ENCODE measurements around the gene ALG12.
"Not testable (repeated sequence)": the region's sequence is repeated elsewhere in the genome, so short reads cannot be mapped to it uniquely, and the experiment has no call there.

The ALG12 gene

GRCh38 chr22:49866134-49866533 lies 52.1 kb downstream of the ALG12 start:
- no peak for DNase-seq (ENCODE audit: low spot score)

DNA sequence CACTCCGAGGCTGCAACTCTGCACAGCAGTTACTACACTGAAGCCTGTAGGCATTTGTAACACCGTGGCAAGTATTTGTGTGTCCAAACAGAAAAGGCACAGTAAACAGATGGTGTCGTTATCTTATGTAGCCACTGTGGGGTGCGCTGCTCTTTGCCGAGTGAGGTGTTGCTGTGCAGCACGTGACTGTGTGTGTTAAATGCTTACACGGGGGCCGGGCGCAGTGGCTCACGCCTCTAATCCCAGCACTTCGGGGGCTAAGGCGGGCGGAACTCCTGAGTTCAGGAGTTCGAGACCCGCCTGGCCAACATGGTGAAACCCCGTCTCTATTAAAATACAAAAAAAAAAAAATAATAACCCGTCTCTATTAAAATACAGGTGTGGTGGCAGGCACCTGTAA lies 53.1 kb downstream of the ALG12 start:
- no peak for DNase-seq (ENCODE audit: low spot score)

DNA sequence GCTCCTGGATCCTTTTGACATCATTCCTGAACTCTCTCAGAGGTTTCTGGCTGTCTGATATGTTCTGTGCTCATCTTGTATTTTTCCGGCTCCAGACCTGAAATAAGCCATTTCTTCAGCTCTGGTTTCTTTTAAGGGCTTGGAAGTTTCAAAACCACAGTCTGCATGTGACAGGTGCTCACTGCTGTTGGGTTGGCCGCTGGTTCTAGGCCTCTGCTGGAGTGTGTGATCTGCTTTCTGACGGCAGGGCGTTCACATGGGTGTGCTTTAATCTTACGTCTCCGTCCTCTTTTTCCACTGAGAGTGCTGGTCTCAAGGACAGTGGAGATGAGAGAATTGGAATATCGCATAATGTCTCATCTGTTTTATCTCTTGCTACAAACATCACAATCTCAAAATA lies 54.3 kb downstream of the ALG12 start:
- no peak for DNase-seq (ENCODE audit: low spot score)

DNA sequence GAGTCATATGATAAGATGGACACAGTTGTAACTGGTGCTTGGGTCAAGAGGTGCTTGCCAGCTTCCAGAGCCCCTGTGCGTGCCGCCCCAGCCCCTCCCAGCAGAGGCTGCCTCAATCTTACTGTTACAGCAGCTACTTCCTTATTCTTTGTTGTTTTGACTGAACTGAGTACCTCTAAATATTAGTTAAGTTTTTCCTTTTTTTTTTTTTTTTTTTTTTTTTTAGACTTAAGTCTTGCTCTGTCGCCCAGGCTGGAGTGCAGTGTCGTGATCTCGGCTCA lies 55.8 kb downstream of the ALG12 start:
- no peak for DNase-seq (ENCODE audit: low spot score)

- no peak for DNase-seq (ENCODE audit: low spot score)
Observed at GRCh38 chr22:49861642-49862495, 56.4 kb downstream of the ALG12 start.

GRCh38 chr22:49858827-49859226 lies 59.4 kb downstream of the ALG12 start:
- DNase-seq (ENCODE audit: low spot score) = no peak

GRCh38 chr22:49856766-49857618 lies 61.2 kb downstream of the ALG12 start:
- DNase-seq (ENCODE audit: low spot score) = no peak

GRCh38 chr22:49856343-49856742 lies 61.9 kb downstream of the ALG12 start:
- DNase-seq (ENCODE audit: low spot score) = no peak

GRCh38 chr22:49855251-49855911 lies 62.9 kb downstream of the ALG12 start:
- no peak for DNase-seq (ENCODE audit: low spot score)

GRCh38 chr22:49853981-49854831 lies 64.0 kb downstream of the ALG12 start:
- DNase-seq (ENCODE audit: low spot score) = no peak

DNA sequence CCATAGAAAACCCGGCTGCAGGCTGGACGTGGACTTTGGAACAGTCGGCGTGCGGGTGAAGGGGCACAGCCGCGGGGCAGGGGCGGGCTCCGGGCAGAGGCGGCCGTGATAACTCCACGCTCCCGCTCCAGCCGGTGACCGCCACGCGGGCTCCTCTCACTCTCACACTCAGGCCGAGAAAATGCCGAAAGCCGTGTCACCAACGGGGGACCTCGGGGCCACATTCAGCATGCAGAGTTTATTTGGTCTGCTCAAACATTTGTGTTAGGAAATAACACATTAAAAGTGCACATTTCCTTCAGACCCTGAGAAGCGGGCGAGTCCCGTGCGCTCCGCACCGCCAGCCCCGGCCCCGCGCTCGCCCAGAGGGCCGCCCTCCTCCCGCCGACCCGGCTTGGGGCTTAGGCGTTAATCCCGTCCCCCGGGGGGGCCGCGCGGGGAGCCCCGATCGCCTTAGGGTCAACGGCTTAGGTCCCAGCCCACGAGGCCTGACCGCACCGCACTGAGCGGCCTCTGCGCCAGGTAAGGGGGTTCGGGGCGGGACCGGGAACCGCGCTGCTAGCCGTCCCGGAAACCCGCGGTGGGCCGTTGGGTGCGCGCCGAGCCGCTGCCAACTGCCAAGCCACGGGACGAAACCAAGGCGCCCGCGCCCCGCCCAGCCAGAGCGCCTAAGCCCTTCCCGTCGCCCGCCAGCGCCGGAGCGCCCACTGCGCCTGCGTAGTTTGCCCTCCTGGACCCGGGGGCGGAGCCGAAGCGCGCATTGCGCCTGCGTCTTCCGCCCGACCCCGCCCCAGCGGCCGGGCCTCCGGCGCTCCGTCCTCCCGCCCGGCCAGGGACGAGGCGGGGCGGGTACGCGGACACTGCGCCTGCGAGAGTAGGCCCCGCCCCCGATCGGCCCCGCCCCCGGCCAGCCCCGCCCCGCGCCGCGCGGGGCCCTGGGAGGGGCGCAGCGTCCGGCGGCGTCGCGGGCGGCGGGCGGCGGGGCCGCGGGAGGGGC lies 65.0 kb downstream of the ALG12 start, which contains the start of gene ZBED4:
Gene ZBED4 (plus strand): TSS at position 947 of the 997 bp plus-strand sequence. CDS start 29,819 bp downstream, outside the sequence.
- peak; percentile 100 for DNase-seq (ENCODE audit: low spot score)

GRCh38 chr22:49852568-49852897 lies 65.7 kb downstream of the ALG12 start:
- DNase-seq (ENCODE audit: low spot score) = not testable (repeated sequence)

GRCh38 chr22:49850959-49851802 lies 67.1 kb downstream of the ALG12 start:
- no peak for DNase-seq (ENCODE audit: low spot score)

All from D341Med (cell line).